H1 (cell line): ENCODE measurements around the gene WNT1. TPM values are rescaled to one million over a fixed set of nuclear protein-coding genes. Genes with fewer than 3 reads are reported as not detected.

ENCODE experiments used
- CTCF ChIA-PET: fragments of 300-600 bp; sonication (Branson Sonifier 250); formaldehyde crosslinking; loops from one replicate; lab custom pipeline; 2021; ENCODE audit not compliant: partially characterized antibody; lab: Charles Lee
- POLR2A ChIA-PET: fragments of 300-600 bp; sonication (Branson Sonifier 250); formaldehyde crosslinking; loops from one replicate; lab custom pipeline; 2021; ENCODE audit warnings: inconsistent platforms; ENCODE audit not compliant: partially characterized antibody; lab: Charles Lee
- DNase-seq, 2 experiments: peaks; one replicate each; pipeline versions ENCODE4 v3.0.0 to v3.0.0-alpha.2; 2010 to 2022; ENCODE audit warnings: low spot score in 2 of 2, low read depth in 1 of 2, mixed read lengths in 1 of 2
- FAIRE-seq: peaks from 2 replicates; lab custom pipeline; 2011; peaks lifted over from hg19 to GRCh38; lab: Jason Lieb, UNC
- H2AFZ ChIP-seq: 2 replicates; pipeline ENCODE4 v1.8.1; 2012; ENCODE audit warnings: low read length, inconsistent platforms
- H2AK5ac ChIP-seq: 2 replicates; pipeline ENCODE4 v1.6.1; 2013; ENCODE audit warnings: low read depth, low read length
- H2BK120ac ChIP-seq: replicated peaks from 2 replicates; pipeline ENCODE3; 2013; ENCODE audit warnings: low read depth, low read length, inconsistent platforms
- H2BK12ac ChIP-seq: 2 replicates; pipeline ENCODE4 v1.6.1; 2013; ENCODE audit warnings: low read depth, low read length
- H2BK15ac ChIP-seq: 2 replicates; pipeline ENCODE4 v1.6.1; 2013; ENCODE audit warnings: low read length
- H2BK20ac ChIP-seq: 2 replicates; pipeline ENCODE4 v1.6.1; 2013; ENCODE audit warnings: low read length
- H2BK5ac ChIP-seq: 2 replicates; pipeline ENCODE4 v1.6.1; 2013; ENCODE audit warnings: low read depth, low read length
- H3K14ac ChIP-seq: 2 replicates; pipeline ENCODE4 v1.6.1; 2013; ENCODE audit warnings: inconsistent platforms; ENCODE audit not compliant: insufficient read length
- H3K18ac ChIP-seq: 2 replicates; pipeline ENCODE4 v1.6.1; 2013; ENCODE audit warnings: low read length; ENCODE audit errors: extremely low read depth
- H3K23ac ChIP-seq: 2 replicates; pipeline ENCODE4 v1.6.1; 2013; ENCODE audit warnings: inconsistent platforms; ENCODE audit not compliant: insufficient read length
- H3K23me2 ChIP-seq: 2 replicates; pipeline ENCODE4 v1.6.1; 2013; ENCODE audit warnings: low read depth, low read length
- H3K27ac ChIP-seq: 2 replicates; pipeline ENCODE4 v1.6.1; 2011; ENCODE audit warnings: low read depth, low read length, inconsistent platforms
- H3K27me3 ChIP-seq, 4 experiments: replicated peaks in 1 of 4; 1 replicate in 1 of 4; 2 replicates in 3 of 4; pipeline versions ENCODE4 v1.6.1 to v1.8.1; 2011 to 2013; ENCODE audit warnings: low read length in 3 of 4, mild to moderate bottlenecking in 3 of 4, inconsistent platforms in 2 of 4, mixed read lengths in 2 of 4, moderate library complexity in 1 of 4; ENCODE audit not compliant: control insufficient read depth in 3 of 4, insufficient read depth in 3 of 4; ENCODE audit errors: extremely low read depth in 1 of 4
- H3K36me3 ChIP-seq, 4 experiments: 2 replicates each; pipeline versions ENCODE4 v1.6.1 to v1.8.1; 2011 to 2013; ENCODE audit warnings: mild to moderate bottlenecking in 4 of 4, low read length in 3 of 4, moderate library complexity in 2 of 4, control low read depth in 1 of 4, inconsistent platforms in 1 of 4; ENCODE audit not compliant: insufficient read depth in 4 of 4, control insufficient read depth in 2 of 4
- H3K4ac ChIP-seq: replicated peaks from 2 replicates; pipeline ENCODE3; 2013; ENCODE audit warnings: low read length, low read depth, mixed read lengths, inconsistent platforms; ENCODE audit not compliant: insufficient read length
- H3K4me1 ChIP-seq, 4 experiments: replicated peaks in 1 of 4; 1 replicate in 1 of 4; 2 replicates in 3 of 4; pipeline versions ENCODE4 v1.6.1 to v1.8.1; 2011 to 2013; ENCODE audit warnings: low read length in 3 of 4, inconsistent platforms in 2 of 4, mixed read lengths in 1 of 4; ENCODE audit not compliant: insufficient read depth in 4 of 4, control insufficient read depth in 3 of 4
- H3K4me2 ChIP-seq, 2 experiments: 2 replicates each; pipeline versions ENCODE4 v1.6.1 to v1.8.1; 2011 to 2013; ENCODE audit warnings: low read depth in 2 of 2, low read length in 2 of 2, control low read depth in 1 of 2, inconsistent platforms in 1 of 2, mild to moderate bottlenecking in 1 of 2; ENCODE audit not compliant: insufficient read depth in 1 of 2
- H3K4me3 ChIP-seq, 4 experiments: fragments of 200-600, 300-600 bp in 1 of 4; sonication (generic), shearing (Covaris generic), sonication (Bioruptor Twin) in 1 of 4; 2 replicates each; pipeline versions ENCODE4 v1.5.1 to v1.8.1; 2011 to 2016; ENCODE audit warnings: low read length in 4 of 4, low read depth in 3 of 4, control low read depth in 2 of 4, inconsistent platforms in 2 of 4, mild to moderate bottlenecking in 2 of 4, mixed read lengths in 1 of 4, moderate library complexity in 1 of 4; ENCODE audit not compliant: insufficient read depth in 2 of 4; ENCODE audit errors: extremely low read depth in 1 of 4
- H3K56ac ChIP-seq: replicated peaks from 2 replicates; pipeline ENCODE3; 2013; ENCODE audit warnings: low read depth, mild to moderate bottlenecking, mixed read lengths, low read length, inconsistent platforms; ENCODE audit not compliant: insufficient read length
- H3K79me1 ChIP-seq: 2 replicates; pipeline ENCODE4 v1.6.1; 2013; ENCODE audit warnings: low read depth, low read length, control low read depth
- H3K79me2 ChIP-seq, 2 experiments: 2 replicates each; pipeline versions ENCODE4 v1.6.1 to v1.8.1; 2012 to 2013; ENCODE audit warnings: low read length in 2 of 2, mild to moderate bottlenecking in 2 of 2, inconsistent platforms in 1 of 2; ENCODE audit not compliant: insufficient read depth in 2 of 2, control insufficient read depth in 1 of 2
- H3K9ac ChIP-seq, 4 experiments: replicated peaks in 1 of 4; 1 replicate in 1 of 4; 2 replicates in 3 of 4; pipeline versions ENCODE4 v1.6.1 to v1.8.1; 2011 to 2013; ENCODE audit warnings: low read depth in 3 of 4, low read length in 3 of 4, control low read depth in 2 of 4, mild to moderate bottlenecking in 2 of 4, moderate library complexity in 2 of 4, inconsistent platforms in 1 of 4; ENCODE audit errors: extremely low read depth in 1 of 4
- H3K9me3 ChIP-seq, 2 experiments: 2 replicates each; pipeline versions ENCODE4 v1.6.1 to v1.8.1; 2012 to 2013; ENCODE audit warnings: mild to moderate bottlenecking in 2 of 2, moderate library complexity in 2 of 2, control low read depth in 1 of 2, inconsistent platforms in 1 of 2, low read depth in 1 of 2, low read length in 1 of 2, mixed read lengths in 1 of 2; ENCODE audit not compliant: insufficient read depth in 2 of 2
- H4K20me1 ChIP-seq, 2 experiments: replicated peaks in 1 of 2; 2 replicates each; pipeline versions ENCODE3 to v1.8.1; 2011 to 2013; ENCODE audit warnings: inconsistent platforms in 2 of 2, low read length in 2 of 2, mild to moderate bottlenecking in 1 of 2; ENCODE audit not compliant: insufficient read depth in 2 of 2, control insufficient read depth in 1 of 2
- H4K5ac ChIP-seq: 2 replicates; pipeline ENCODE4 v1.6.1; 2013; ENCODE audit warnings: low read length, low read depth, mixed read lengths, inconsistent platforms; ENCODE audit not compliant: insufficient read length
- H4K8ac ChIP-seq: 2 replicates; pipeline ENCODE4 v1.8.0; 2013; ENCODE audit warnings: mild to moderate bottlenecking, moderate library complexity, low read length, inconsistent platforms; ENCODE audit not compliant: insufficient read depth; ENCODE audit errors: extremely low read depth
- H4K91ac ChIP-seq: replicated peaks from 2 replicates; pipeline ENCODE3; 2013; ENCODE audit warnings: low read length, mixed read lengths, inconsistent platforms; ENCODE audit not compliant: insufficient read length
- ASH2L ChIP-seq: fragments of 200-600, 300-600 bp; sonication (generic); IDR thresholded peaks from one replicate; pipeline ENCODE4 v1.7.1; 2017; ENCODE audit warnings: low read length
- CBX5 ChIP-seq: fragments of 300-800, 300-1000 bp; sonication (generic); IDR thresholded peaks from 2 replicates; pipeline ENCODE4 v1.7.1; 2016; ENCODE audit warnings: antibody characterized with exemption, low read length, low read depth
- EP300 ChIP-seq, 2 experiments: IDR thresholded peaks; 1 replicate in 1 of 2; 2 replicates in 1 of 2; pipeline ENCODE4 v1.6.1; 2011 to 2012; ENCODE audit warnings: low read depth in 2 of 2, low read length in 2 of 2, mild to moderate bottlenecking in 2 of 2, borderline replicate concordance in 1 of 2, inconsistent platforms in 1 of 2, moderate library complexity in 1 of 2
- GTF2F1 ChIP-seq: IDR thresholded peaks from 2 replicates; pipeline ENCODE4 v1.6.1; 2012; ENCODE audit warnings: low read depth, low read length, improper control_type of control experiment, borderline replicate concordance
- JUND ChIP-seq: IDR thresholded peaks from 2 replicates; pipeline ENCODE4 v1.6.1; 2011; ENCODE audit warnings: mild to moderate bottlenecking, improper control_type of control experiment, low read length
- POLR2AphosphoS5 ChIP-seq: IDR thresholded peaks from 2 replicates; pipeline ENCODE4 v1.6.1; 2011; ENCODE audit warnings: low read depth, low read length
- RFX5 ChIP-seq: IDR thresholded peaks from 2 replicates; pipeline ENCODE4 v1.6.1; 2011; ENCODE audit warnings: low read depth, low read length, improper control_type of control experiment, borderline replicate concordance
- SIN3A ChIP-seq, 2 experiments: IDR thresholded peaks in 1 of 2; conservative IDR thresholded peaks in 1 of 2; 2 replicates each; pipeline ENCODE4 v1.6.1; 2011 to 2012; ENCODE audit warnings: low read length in 2 of 2, improper control_type of control experiment in 1 of 2, low read depth in 1 of 2, mild to moderate bottlenecking in 1 of 2
- SIRT6 ChIP-seq: IDR thresholded peaks from one replicate; pipeline ENCODE4 v1.7.1; 2012; ENCODE audit warnings: low read length, inconsistent platforms
- SIX5 ChIP-seq: IDR thresholded peaks from 2 replicates; pipeline ENCODE4 v1.6.1; 2011; ENCODE audit warnings: mild to moderate bottlenecking, low read depth, low read length
- SRF ChIP-seq: IDR thresholded peaks from 2 replicates; pipeline ENCODE4 v1.6.1; 2011; ENCODE audit warnings: mild to moderate bottlenecking, low read depth, low read length, moderate library complexity
- TEAD4 ChIP-seq: IDR thresholded peaks from 2 replicates; pipeline ENCODE4 v1.6.1; 2012; ENCODE audit warnings: low read depth, low read length, inconsistent platforms, mixed read lengths
- WGBS, 2 experiments: shearing (Covaris generic) in 1 of 2; methylation state at CpG; one replicate each; pipeline versions ENCODE4 v1.1.6 to v1.1.7; 2013 to 2015; ENCODE audit warnings: low lambda C conversion rate in 2 of 2, mixed read lengths in 2 of 2, inconsistent platforms in 1 of 2, low coverage in 1 of 2, missing lambda C conversion rate in 1 of 2; ENCODE audit not compliant: insufficient replicate concordance in 2 of 2, insufficient coverage in 1 of 2, insufficient read length in 1 of 2; ENCODE audit errors: extremely low coverage in 1 of 2, missing lambda C conversion rate in 1 of 2; 5-methylcytosine and 5-hydroxymethylcytosine counted together
- polyA plus RNA-seq, 7 experiments: library from polyadenylated mRNA; depleted of rRNA in 3 of 7; stranded (reverse) in 5 of 7; unstranded in 2 of 7; fragments of >200 nt in 5 of 7; fragments of 200-250 nt in 2 of 7; gene quantifications; 1 replicate in 5 of 7; 2 replicates in 1 of 7; 4 replicates in 1 of 7; pipeline versions ENCODE4 v1.2.1 to v1.2.3, GENCODE V29; 2011 to 2013; ENCODE audit warnings: missing spikeins in 2 of 7, mixed read lengths in 2 of 7
- total RNA-seq: library from RNA; stranded (reverse); fragmentation: NEBNext Ultra II Directional; extraction: Animal tissue kit (Norgen Biotek cat#: 25700); gene quantifications from 2 replicates; pipeline ENCODE4 v1.2.1, GENCODE V29; 2021
- TF ChIP-seq, protein P1 (sequence below): IDR thresholded peaks from 2 replicates; pipeline ENCODE4 v1.6.1; 2011; ENCODE audit warnings: low read length, improper control_type of control experiment

Gene WNT1
- total and polyA plus RNA-seq, 2 of the 8 experiments (the other 6 are each of a cell fraction or from before 2014, with no cell fraction given), result not detected

DNA sequence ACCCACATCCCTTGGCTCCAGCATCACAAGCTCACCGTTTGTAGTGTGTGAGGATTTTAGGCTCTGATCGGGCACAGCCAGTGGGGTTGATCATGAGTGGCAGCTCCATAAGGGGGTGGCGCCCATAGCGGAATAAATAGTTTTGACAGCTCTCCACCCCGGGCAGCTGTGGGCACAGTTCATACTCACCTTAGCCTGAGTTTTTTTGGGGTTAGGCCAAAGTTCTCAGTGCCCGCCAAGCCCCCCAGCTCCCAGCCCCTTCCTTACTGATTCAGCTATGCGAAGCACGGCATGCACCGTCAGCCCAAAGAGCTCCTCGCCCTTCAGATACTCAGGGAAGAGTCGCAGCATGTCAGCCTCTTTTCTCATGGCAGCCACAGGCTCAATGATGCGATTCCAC, 46.4 kb downstream of the WNT1 start:
- no peak overlapping the region for H4K91ac ChIP-seq
- FAIRE-seq, result no peak
- no peaks in the 10 kb centered on the region for H3K9me3 ChIP-seq
- no peak overlapping the region for H3K4me2 ChIP-seq
- H3K23me2 ChIP-seq, result no peaks in the 10 kb centered on the region
- H2AK5ac ChIP-seq, result no peak overlapping the region
- no peak overlapping the region for H4K8ac ChIP-seq
- H3K27ac ChIP-seq, result no peak overlapping the region
- no peaks in the 10 kb centered on the region for H3K27me3 ChIP-seq
- H2BK120ac ChIP-seq, result no peak overlapping the region
- no peak overlapping the region for H2BK15ac ChIP-seq
- no peak overlapping the region for H3K56ac ChIP-seq
- no peak for DNase-seq
- H4K5ac ChIP-seq, result no peak overlapping the region
- peaks cover 0 to under 1% (median 0%) of the 10 kb centered on the region in 4 experiments; a peak in 1 of 7 replicates for H3K4me1 ChIP-seq
- H3K4ac ChIP-seq, result no peak overlapping the region
- CTCF ChIA-PET, result interaction anchor here (1.0 to 4.9 kb wide), 6 partner anchors 14 to 68 kb away, joined by 3 to 43 read pairs (median 3); no protein-coding TSS in a partner anchor
- no peaks in the 10 kb centered on the region for H3K79me2 ChIP-seq
- H2BK5ac ChIP-seq, result no peak overlapping the region
- no peak overlapping the region for H2AFZ ChIP-seq
- H3K23ac ChIP-seq, result no peak overlapping the region
- peaks cover 6 to 8% of the 10 kb centered on the region in 2 experiments for H4K20me1 ChIP-seq
- no peak overlapping the region for H3K9ac ChIP-seq
- H3K36me3 ChIP-seq, result peaks cover 34 to 77% (median 63%) of the 10 kb centered on the region in 4 experiments; a peak in 7 of 8 replicates
- no peak overlapping the region for H3K4me3 ChIP-seq
- H2BK20ac ChIP-seq, result no peak overlapping the region
- no peak overlapping the region for H3K18ac ChIP-seq
- H3K14ac ChIP-seq, result no peak overlapping the region
- POLR2A ChIA-PET, result interaction anchor here (1.3 to 22.2 kb wide), 2 partner anchors 16 to 27 kb away, joined by 3 to 339 read pairs; no protein-coding TSS in a partner anchor
- H2BK12ac ChIP-seq, result no peak overlapping the region
- WGBS, 2 experiments, result 92% methylated on average over 12 of the region's 12 CpGs; no CpG with 5 or more reads in 1 of the 2 experiments
- H3K79me1 ChIP-seq, result no peaks in the 10 kb centered on the region; the same call in 1 of the 2 replicates
- TF ChIP-seq EP300 (IDR thresholded peaks at IDR 0.05; ENCODE audit: borderline replicate concordance in 1 of 2, low read depth in 2 of 2, low read length in 2 of 2), result no peak
- TF ChIP-seq TEAD4, result no peak
- TF ChIP-seq SIX5, result no peak
- TF ChIP-seq, protein P1, sequence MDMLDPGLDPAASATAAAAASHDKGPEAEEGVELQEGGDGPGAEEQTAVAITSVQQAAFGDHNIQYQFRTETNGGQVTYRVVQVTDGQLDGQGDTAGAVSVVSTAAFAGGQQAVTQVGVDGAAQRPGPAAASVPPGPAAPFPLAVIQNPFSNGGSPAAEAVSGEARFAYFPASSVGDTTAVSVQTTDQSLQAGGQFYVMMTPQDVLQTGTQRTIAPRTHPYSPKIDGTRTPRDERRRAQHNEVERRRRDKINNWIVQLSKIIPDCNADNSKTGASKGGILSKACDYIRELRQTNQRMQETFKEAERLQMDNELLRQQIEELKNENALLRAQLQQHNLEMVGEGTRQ, result no peak
- TF ChIP-seq SIRT6, result no peak
- TF ChIP-seq RFX5, result no peak
- TF ChIP-seq GTF2F1, result no peak
- no peak for TF ChIP-seq CBX5
- TF ChIP-seq POLR2AphosphoS5, result no peak
- no peak for TF ChIP-seq SIN3A (conservative IDR thresholded peaks at IDR 0.05 in 1 of 2, IDR thresholded peaks at IDR 0.05 in 1 of 2; ENCODE audit: low read depth in 1 of 2, low read length in 2 of 2)
- no peak for TF ChIP-seq ASH2L
- TF ChIP-seq SRF, result no peak
- TF ChIP-seq JUND, result no peak
